Trophoblast cell (in vitro differentiated cells and primary cell): ENCODE measurements around the gene C1orf216.
"Not testable (repeated sequence)": the region's sequence is repeated elsewhere in the genome, so short reads cannot be mapped to it uniquely, and the experiment has no call there.

ENCODE experiments used
- DNase-seq, 2 donors: peaks; one replicate each; pipeline ENCODE4 v3.0.0-alpha.2; 2016
- H2AFZ ChIP-seq: 2 replicates; pipeline ENCODE4 v1.6.1; 2013; ENCODE audit warnings: low read length, moderate library complexity, mild to moderate bottlenecking; ENCODE audit not compliant: insufficient read depth, poor library complexity
- H2AK5ac ChIP-seq: 2 replicates; pipeline ENCODE4 v1.6.1; 2013; ENCODE audit warnings: mild to moderate bottlenecking, low read length
- H2BK120ac ChIP-seq: 2 replicates; pipeline ENCODE4 v1.6.1; 2013; ENCODE audit warnings: low read length, mild to moderate bottlenecking, moderate library complexity; ENCODE audit not compliant: insufficient read depth, poor library complexity
- H2BK12ac ChIP-seq: 2 replicates; pipeline ENCODE4 v1.6.1; 2013; ENCODE audit warnings: mild to moderate bottlenecking, low read length, moderate library complexity
- H2BK5ac ChIP-seq: 2 replicates; pipeline ENCODE4 v1.6.1; 2013; ENCODE audit warnings: low read length, low read depth, moderate library complexity, mild to moderate bottlenecking; ENCODE audit not compliant: poor library complexity
- H3K14ac ChIP-seq: 2 replicates; pipeline ENCODE4 v1.6.1; 2013; ENCODE audit warnings: mild to moderate bottlenecking, low read length
- H3K18ac ChIP-seq: 2 replicates; pipeline ENCODE4 v1.6.1; 2013; ENCODE audit warnings: mild to moderate bottlenecking, low read length
- H3K23ac ChIP-seq: 2 replicates; pipeline ENCODE4 v1.6.1; 2013; ENCODE audit warnings: low read length
- H3K27ac ChIP-seq: 2 replicates; pipeline ENCODE4 v1.5.1; 2013; ENCODE audit warnings: low read depth, mild to moderate bottlenecking, inconsistent platforms, low read length, moderate library complexity
- H3K27me3 ChIP-seq: 2 replicates; pipeline ENCODE4 v1.6.1; 2013; ENCODE audit warnings: inconsistent platforms, mild to moderate bottlenecking, low read length, moderate library complexity; ENCODE audit not compliant: insufficient read depth
- H3K36me3 ChIP-seq, 2 experiments: 1 replicate in 1 of 2; 2 replicates in 1 of 2; pipeline ENCODE4 v1.6.1; 2013; ENCODE audit warnings: low read length in 2 of 2, mild to moderate bottlenecking in 2 of 2, moderate library complexity in 1 of 2; ENCODE audit not compliant: insufficient read depth in 2 of 2, control insufficient read depth in 1 of 2
- H3K4ac ChIP-seq: 2 replicates; pipeline ENCODE4 v1.6.1; 2013; ENCODE audit warnings: low read depth, mild to moderate bottlenecking, low read length, moderate library complexity
- H3K4me1 ChIP-seq, 2 experiments: 1 replicate in 1 of 2; 2 replicates in 1 of 2; pipeline ENCODE4 v1.6.1; 2013; ENCODE audit warnings: low read length in 2 of 2, mild to moderate bottlenecking in 2 of 2, moderate library complexity in 1 of 2; ENCODE audit not compliant: insufficient read depth in 2 of 2, control insufficient read depth in 1 of 2
- H3K4me2 ChIP-seq: 2 replicates; pipeline ENCODE4 v1.6.1; 2013; ENCODE audit warnings: inconsistent platforms, mild to moderate bottlenecking, low read length, moderate library complexity
- H3K4me3 ChIP-seq: 2 replicates; pipeline ENCODE4 v1.5.1; 2013; ENCODE audit warnings: mild to moderate bottlenecking, low read depth, low read length, inconsistent platforms
- H3K79me1 ChIP-seq: one replicate; pipeline ENCODE4 v1.6.1; 2013; ENCODE audit warnings: low read length
- H3K79me2 ChIP-seq: 2 replicates; pipeline ENCODE4 v1.6.1; 2013; ENCODE audit warnings: low read length, mild to moderate bottlenecking; ENCODE audit not compliant: control insufficient read depth, insufficient read depth, poor library complexity
- H3K9ac ChIP-seq: 2 replicates; pipeline ENCODE4 v1.6.1; 2013; ENCODE audit warnings: mild to moderate bottlenecking, low read length
- H3K9me3 ChIP-seq: 2 replicates; pipeline ENCODE4 v1.6.1; 2013; ENCODE audit warnings: low read depth, mild to moderate bottlenecking, control low read depth, inconsistent platforms, low read length; ENCODE audit not compliant: insufficient read depth
- H4K12ac ChIP-seq: 2 replicates; pipeline ENCODE4 v1.6.1; 2013; ENCODE audit warnings: low read depth, mild to moderate bottlenecking, low read length, moderate library complexity
- H4K8ac ChIP-seq: 2 replicates; pipeline ENCODE4 v1.6.1; 2013; ENCODE audit warnings: low read depth, mild to moderate bottlenecking, low read length, moderate library complexity
- H4K91ac ChIP-seq: one replicate; pipeline ENCODE4 v1.6.1; 2013; ENCODE audit warnings: low read depth, mild to moderate bottlenecking, low read length, moderate library complexity
- WGBS: extraction: QIAGEN DNeasy Blood & Tissue Kit; methylation state at CpG from one replicate; pipeline ENCODE4 v1.1.7; 2013; ENCODE audit warnings: missing lambda C conversion rate; ENCODE audit not compliant: insufficient read length, insufficient coverage; ENCODE audit errors: extremely low coverage; 5-methylcytosine and 5-hydroxymethylcytosine counted together

C1orf216 gene

DNA sequence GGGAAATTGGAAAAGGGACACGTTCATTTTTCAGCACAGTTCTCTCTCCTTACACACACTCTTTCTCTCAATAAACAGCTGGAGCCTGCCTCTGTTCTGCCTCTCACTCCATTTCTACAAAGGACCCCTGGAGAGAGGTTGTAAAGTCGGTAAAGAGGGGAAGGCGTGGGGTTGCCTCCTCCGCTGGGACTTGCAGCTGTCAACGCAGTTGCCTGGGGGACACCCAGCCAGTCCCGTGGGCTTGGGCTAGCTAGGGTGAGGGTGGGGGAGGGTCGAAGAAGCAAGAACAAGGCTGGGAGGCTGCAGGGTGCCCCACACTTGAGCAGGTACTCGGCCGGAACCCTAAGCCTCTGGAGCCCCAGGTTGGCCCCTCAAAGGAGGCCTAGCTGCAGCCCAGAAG, 27.6 kb downstream of the C1orf216 start:
- no CpG with 5 or more reads among the region's 9 CpGs for WGBS
- Histone ChIP-seq H3K4ac (no peak overlapping the region), H3K9ac (no peak overlapping the region), H2BK5ac (no peak overlapping the region), H3K9me3 (no peaks in the 10 kb centered on the region), H3K27ac (no peak overlapping the region), H3K14ac (no peak overlapping the region), H3K18ac (no peak overlapping the region), H2BK120ac (no peak overlapping the region), H4K8ac (no peak overlapping the region), H3K4me2 (no peak overlapping the region), H4K91ac (no peak overlapping the region), H2BK12ac (no peak overlapping the region), H3K4me1 (no peaks in the 10 kb centered on the region), H3K36me3 (no peaks in the 10 kb centered on the region), H3K23ac (no peak overlapping the region), H3K79me1 (no peaks in the 10 kb centered on the region), H3K4me3 (no peak overlapping the region), H3K79me2 (no peaks in the 10 kb centered on the region), H2AFZ (no peak overlapping the region), H2AK5ac (no peak overlapping the region), H4K12ac (no peak overlapping the region), H3K27me3 (no peaks in the 10 kb centered on the region)
- DNase-seq, result no peak

- H4K12ac ChIP-seq, H3K4ac ChIP-seq, H2AFZ ChIP-seq, H3K27ac ChIP-seq, H3K18ac ChIP-seq, H2AK5ac ChIP-seq, H2BK12ac ChIP-seq, H3K4me2 ChIP-seq, H3K9me3 ChIP-seq, H3K4me1 ChIP-seq, H3K4me3 ChIP-seq, H4K8ac ChIP-seq, H3K79me1 ChIP-seq, H3K23ac ChIP-seq, H3K14ac ChIP-seq, H3K36me3 ChIP-seq, H2BK5ac ChIP-seq, H3K9ac ChIP-seq, H4K91ac ChIP-seq, H3K79me2 ChIP-seq, H2BK120ac ChIP-seq, DNase-seq, H3K27me3 ChIP-seq: not testable (repeated sequence)
- WGBS, result no CpG with 5 or more reads among the region's 4 CpGs
Measured at GRCh38 chr1:35690103-35690502, 28.6 kb downstream of the C1orf216 start.

GRCh38 chr1:35688161-35688560, 30.5 kb downstream of the C1orf216 start:
- Histone ChIP-seq H3K4me3 (no peak overlapping the region), H3K4ac (no peak overlapping the region), H4K91ac (no peak overlapping the region), H3K27ac (no peak overlapping the region), H2BK12ac (no peak overlapping the region), H3K9ac (no peak overlapping the region), H3K79me2 (no peaks in the 10 kb centered on the region), H3K4me1 (no peaks in the 10 kb centered on the region), H4K12ac (no peak overlapping the region), H3K27me3 (no peaks in the 10 kb centered on the region), H3K14ac (no peak overlapping the region), H2AFZ (no peak overlapping the region), H4K8ac (no peak overlapping the region), H3K23ac (no peak overlapping the region), H3K9me3 (no peaks in the 10 kb centered on the region), H3K18ac (no peak overlapping the region), H2BK120ac (no peak overlapping the region), H3K79me1 (no peaks in the 10 kb centered on the region), H2AK5ac (no peak overlapping the region), H3K36me3 (no peaks in the 10 kb centered on the region), H3K4me2 (no peak overlapping the region), H2BK5ac (no peak overlapping the region)
- no CpG with 5 or more reads among the region's 5 CpGs for WGBS
- no peak for DNase-seq

DNA sequence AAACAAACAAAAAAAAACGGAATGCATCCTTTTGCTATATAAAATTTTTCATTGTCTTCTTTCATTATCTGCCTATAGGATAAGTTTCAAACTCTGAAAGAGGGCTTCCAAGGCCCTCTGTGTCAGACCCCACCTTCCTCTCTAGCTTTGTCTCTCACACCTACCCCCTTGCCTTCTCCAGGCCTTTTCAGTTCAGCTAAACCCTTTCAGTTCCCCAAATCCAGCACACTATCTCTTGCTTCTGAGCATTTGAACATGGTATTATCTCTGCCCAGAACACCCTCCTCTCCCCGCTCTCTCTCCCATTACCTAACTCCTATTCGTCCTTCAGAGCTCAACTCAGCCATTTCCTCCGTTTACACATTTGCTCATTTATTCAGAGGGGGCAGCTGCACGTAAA, 35.7 kb downstream of the C1orf216 start:
- 100% methylated on average over 3 of the region's 5 CpGs for WGBS
- Histone ChIP-seq H4K12ac (no peak overlapping the region), H3K79me1 (no peaks in the 10 kb centered on the region), H3K23ac (no peak overlapping the region), H2BK120ac (no peak overlapping the region), H4K91ac (no peak overlapping the region), H3K36me3 (no peaks in the 10 kb centered on the region), H3K4ac (no peak overlapping the region), H2AFZ (no peak overlapping the region), H2BK12ac (no peak overlapping the region), H3K4me3 (no peak overlapping the region), H3K27me3 (no peaks in the 10 kb centered on the region), H3K27ac (no peak overlapping the region), H2AK5ac (no peak overlapping the region), H3K14ac (no peak overlapping the region), H3K18ac (no peak overlapping the region), H3K79me2 (no peaks in the 10 kb centered on the region), H2BK5ac (no peak overlapping the region), H3K4me2 (no peak overlapping the region), H4K8ac (no peak overlapping the region), H3K9me3 (peaks cover 2% of the 10 kb centered on the region), H3K4me1 (no peaks in the 10 kb centered on the region), H3K9ac (no peak overlapping the region)
- DNase-seq, result no peak
